GM19467 (cell line): ENCODE data around the gene ATP6V0A4.
"Not testable (repeated sequence)": the region's sequence is repeated elsewhere in the genome, so short reads cannot be mapped to it uniquely, and the experiment has no call there.

Experiments
- ATAC-seq: cut with Tn5 transposase; IDR thresholded peaks from one replicate; pipeline ENCODE4 v1.9.1; 2021; ENCODE audit warnings: mild to moderate bottlenecking, moderate library complexity; ENCODE audit not compliant: unreplicated experiment

ATP6V0A4 gene

DNA sequence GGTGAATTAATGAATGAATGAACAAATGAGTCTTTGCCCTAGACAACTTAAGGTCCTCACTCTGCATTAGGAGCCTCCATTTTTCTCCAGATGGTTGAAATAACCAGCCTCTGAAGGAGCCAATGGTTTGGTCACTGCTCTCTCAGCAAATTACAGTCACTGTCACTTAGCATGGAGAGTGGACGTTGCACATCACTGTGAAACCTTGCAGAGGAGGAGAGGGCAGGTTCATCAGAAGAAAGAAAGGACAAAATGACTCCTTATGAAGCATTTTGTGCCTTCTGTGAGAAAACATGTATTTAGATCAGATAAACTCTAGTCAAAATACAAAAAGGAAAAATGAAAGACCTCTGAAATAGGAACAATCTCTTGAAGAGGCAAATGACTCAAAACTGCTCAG is 6.6 kb upstream of the ATP6V0A4 start:
- ATAC-seq, result no peak

- ATAC-seq, result no peak
These were observed 4.7 kb upstream of the ATP6V0A4 start for GRCh38 chr7:138802706-138803105.

DNA sequence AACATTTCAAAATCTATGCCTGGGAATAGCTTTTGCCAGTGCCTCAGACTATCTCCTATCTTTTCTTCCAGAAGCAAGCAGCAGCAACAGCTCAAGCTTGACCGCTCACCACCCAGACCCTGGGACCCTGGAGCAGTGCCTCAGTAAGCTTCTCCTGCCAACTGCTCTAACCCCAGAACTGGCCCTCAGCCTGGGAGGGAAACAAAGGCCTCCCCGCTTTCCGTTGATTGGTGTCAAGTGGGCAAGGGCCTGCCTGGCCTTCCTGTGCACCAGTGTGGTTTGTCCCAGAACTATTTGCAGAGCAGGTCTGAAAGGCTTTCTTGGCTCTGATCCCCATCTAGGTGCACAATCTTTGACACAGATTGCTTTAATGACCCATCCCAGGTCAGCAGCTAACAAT is 3.3 kb upstream of the ATP6V0A4 start:
- no peak for ATAC-seq

GRCh38 chr7:138799336-138800000 is 1.5 kb upstream of the ATP6V0A4 start:
- ATAC-seq, result no peak

GRCh38 chr7:138798836-138799235 is 840 bp upstream of the ATP6V0A4 start:
- no peak for ATAC-seq

DNA sequence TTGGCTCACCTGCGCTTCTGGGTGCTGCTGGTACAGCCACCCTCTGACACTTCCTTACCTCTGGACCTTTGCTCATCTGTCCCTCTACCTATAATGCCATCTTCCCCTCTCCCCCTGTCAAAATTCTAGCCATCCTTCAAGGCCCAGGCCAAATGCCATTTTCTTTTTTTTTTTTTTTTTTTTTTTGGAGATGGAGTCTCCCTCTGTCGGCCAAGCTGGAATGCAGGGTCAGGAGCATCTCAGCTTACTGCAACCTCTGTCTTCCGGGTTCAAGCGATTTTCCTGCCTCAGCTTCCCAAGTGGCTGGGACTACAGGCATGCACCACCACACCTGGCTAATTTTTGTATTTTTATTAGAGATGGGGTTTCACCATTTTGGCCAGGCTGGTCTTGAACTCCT is 950 bp downstream of the ATP6V0A4 start:
- not testable (repeated sequence) for ATAC-seq

GRCh38 chr7:138796038-138796615 is 1.9 kb downstream of the ATP6V0A4 start:
- ATAC-seq, result no peak

- no peak for ATAC-seq
These were observed 12.2 kb downstream of the ATP6V0A4 start for GRCh38 chr7:138785587-138786437.

GRCh38 chr7:138784692-138785091 is 13.3 kb downstream of the ATP6V0A4 start:
- no peak for ATAC-seq

DNA sequence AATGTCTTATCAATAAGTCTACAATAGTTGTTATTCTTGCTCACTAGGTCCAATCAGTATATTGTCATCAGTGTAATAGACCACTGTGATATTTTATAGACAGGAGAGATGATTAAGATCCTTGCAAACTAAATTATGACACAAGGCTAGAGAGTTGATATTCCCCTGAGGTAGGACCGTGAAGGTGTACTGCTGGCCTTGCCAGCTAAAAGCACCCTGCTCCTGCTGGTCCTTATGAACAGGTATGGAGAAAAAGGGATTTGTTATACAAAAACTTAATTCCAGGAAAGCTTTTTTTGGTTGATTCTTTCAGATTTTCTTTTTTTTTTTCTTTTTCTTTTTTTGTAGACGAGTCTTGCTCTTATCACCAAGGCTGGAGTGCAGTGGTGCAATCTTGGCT is 17.0 kb downstream of the ATP6V0A4 start:
- ATAC-seq, result no peak

- ATAC-seq, result no peak
These were observed 21.7 kb downstream of the ATP6V0A4 start for GRCh38 chr7:138776166-138776833.

DNA sequence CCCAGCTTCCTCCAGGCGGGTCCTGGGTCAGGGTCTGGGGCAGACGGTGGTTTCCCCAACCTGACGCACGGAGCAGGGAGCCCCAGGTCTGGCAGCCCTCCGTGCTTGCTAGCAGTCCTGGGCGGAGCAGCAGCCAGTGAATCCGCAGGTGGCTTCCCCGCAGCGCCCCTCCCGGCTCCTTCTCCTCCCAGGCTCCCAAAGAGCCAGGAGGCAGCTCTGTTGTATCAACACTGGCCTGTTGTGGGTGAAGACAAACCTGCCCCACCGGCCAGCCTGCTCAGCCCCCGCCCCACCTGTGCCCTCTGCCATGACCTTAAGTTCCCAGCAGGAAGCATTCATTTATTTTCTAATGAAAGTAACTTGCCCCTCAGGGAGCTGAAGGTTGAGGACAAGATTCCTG is 24.2 kb downstream of the ATP6V0A4 start:
- no peak for ATAC-seq

GRCh38 chr7:138773176-138773575 is 24.8 kb downstream of the ATP6V0A4 start:
- no peak for ATAC-seq

- ATAC-seq, result no peak
These were observed 27.1 kb downstream of the ATP6V0A4 start for GRCh38 chr7:138770904-138771303.

GRCh38 chr7:138768241-138768640 is 29.8 kb downstream of the ATP6V0A4 start:
- ATAC-seq, result no peak

GRCh38 chr7:138756591-138757242 is 41.3 kb downstream of the ATP6V0A4 start:
- ATAC-seq, result no peak

GRCh38 chr7:138755842-138756590 is 42.0 kb downstream of the ATP6V0A4 start:
- ATAC-seq, result no peak

GRCh38 chr7:138755331-138755747 is 42.7 kb downstream of the ATP6V0A4 start:
- no peak for ATAC-seq

DNA sequence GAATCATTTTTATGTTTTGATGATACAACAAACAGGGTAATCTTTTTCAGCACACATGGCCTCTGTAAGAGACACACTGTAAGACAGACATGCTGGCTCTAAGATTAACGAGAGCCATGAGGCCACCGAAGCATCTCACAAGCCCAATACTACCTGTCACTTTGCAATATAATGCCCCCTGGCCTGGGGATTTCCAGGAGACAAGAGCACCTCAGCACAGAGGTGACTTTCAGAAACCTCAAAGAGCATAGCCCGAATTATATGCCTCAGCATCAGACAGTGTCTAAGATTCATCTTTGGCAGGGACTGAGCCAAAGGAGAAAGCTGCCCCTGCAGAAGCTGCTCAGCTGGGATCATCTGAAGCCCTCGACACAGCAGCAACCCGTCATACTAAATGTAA is 44.4 kb downstream of the ATP6V0A4 start:
- no peak for ATAC-seq

GRCh38 chr7:138753150-138753518 is 44.9 kb downstream of the ATP6V0A4 start:
- no peak for ATAC-seq
